ENCODE data around the gene NOG. TPM values are rescaled to one million over a fixed set of nuclear protein-coding genes. Genes with fewer than 3 reads are reported as not detected.

The NOG gene
- polyA plus RNA-seq (2013, experiment 1 of 2), result 92.9 TPM
- 70.2 TPM for polyA plus RNA-seq (2013, experiment 2 of 2)

DNA sequence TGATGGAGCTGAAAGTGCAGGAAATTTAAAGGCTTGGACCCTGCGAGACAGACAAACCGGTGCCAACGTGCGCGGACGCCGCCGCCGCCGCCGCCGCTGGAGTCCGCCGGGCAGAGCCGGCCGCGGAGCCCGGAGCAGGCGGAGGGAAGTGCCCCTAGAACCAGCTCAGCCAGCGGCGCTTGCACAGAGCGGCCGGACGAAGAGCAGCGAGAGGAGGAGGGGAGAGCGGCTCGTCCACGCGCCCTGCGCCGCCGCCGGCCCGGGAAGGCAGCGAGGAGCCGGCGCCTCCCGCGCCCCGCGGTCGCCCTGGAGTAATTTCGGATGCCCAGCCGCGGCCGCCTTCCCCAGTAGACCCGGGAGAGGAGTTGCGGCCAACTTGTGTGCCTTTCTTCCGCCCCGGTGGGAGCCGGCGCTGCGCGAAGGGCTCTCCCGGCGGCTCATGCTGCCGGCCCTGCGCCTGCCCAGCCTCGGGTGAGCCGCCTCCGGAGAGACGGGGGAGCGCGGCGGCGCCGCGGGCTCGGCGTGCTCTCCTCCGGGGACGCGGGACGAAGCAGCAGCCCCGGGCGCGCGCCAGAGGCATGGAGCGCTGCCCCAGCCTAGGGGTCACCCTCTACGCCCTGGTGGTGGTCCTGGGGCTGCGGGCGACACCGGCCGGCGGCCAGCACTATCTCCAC is at the start of gene NOG:
Gene NOG, plus strand, starts transcription at position 54 of the 674 bp plus-strand sequence. Its CDS starts 525 bp downstream, at position 579.
- WGBS, 2 experiments (ENCODE audit: insufficient coverage in 2 of 2), result 1% methylated on average over 50 to 53 of the region's 85 CpGs
- Histone ChIP-seq H3K4me3 (ENCODE audit: extremely low read depth, insufficient read depth, low read length, poor library complexity, severe bottlenecking) (peak within 1 kb of the TSS; percentile 87), H3K9me3 (ENCODE audit: control insufficient read depth, low read length) (no peaks in the 10 kb centered on the region), H3K27ac (ENCODE audit: low read depth, low read length, severe bottlenecking) (peak within 1 kb of the TSS; percentile 94), H3K36me3 (ENCODE audit: control insufficient read depth, insufficient read depth, low read length) (no peaks in the 10 kb centered on the region), H3K4me1 (ENCODE audit: control insufficient read depth, insufficient read depth, low read length, poor library complexity, severe bottlenecking) (peaks cover 11% of the 10 kb centered on the region)

DNA sequence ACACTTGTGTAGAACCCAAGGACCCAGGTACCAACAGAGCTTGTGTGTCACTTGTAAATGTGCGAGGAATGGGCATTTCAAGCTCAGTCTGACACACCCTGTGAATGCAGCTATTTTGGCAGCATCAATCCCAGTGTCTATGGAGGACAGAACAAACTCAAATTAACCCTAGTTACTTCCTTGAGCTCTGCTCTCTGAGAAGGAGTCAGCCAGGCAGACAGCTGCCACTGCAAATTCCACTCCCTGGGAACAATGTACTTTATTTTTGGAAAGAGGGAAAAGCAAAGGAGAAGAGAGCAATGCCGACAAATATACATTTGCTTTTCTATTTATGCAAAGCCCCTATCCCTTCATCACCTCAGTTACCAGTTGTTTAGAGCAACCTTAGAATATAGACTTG is 48.4 kb upstream of the NOG start:
- Histone ChIP-seq H3K36me3 (ENCODE audit: control insufficient read depth, insufficient read depth, low read length) (no peaks in the 10 kb centered on the region), H3K27ac (ENCODE audit: low read depth, low read length, severe bottlenecking) (peak overlapping the region; percentile 24), H3K4me3 (ENCODE audit: extremely low read depth, insufficient read depth, low read length, poor library complexity, severe bottlenecking) (no peak overlapping the region), H3K9me3 (ENCODE audit: control insufficient read depth, low read length) (no peaks in the 10 kb centered on the region), H3K4me1 (ENCODE audit: control insufficient read depth, insufficient read depth, low read length, poor library complexity, severe bottlenecking) (peaks cover 26% of the 10 kb centered on the region)
- WGBS, 2 experiments (ENCODE audit: insufficient coverage in 2 of 2), result 88 to 100% methylated on average over 1 of the region's 2 CpGs

GRCh38 chr17:56545930-56546329 is 47.6 kb upstream of the NOG start:
- Histone ChIP-seq H3K36me3 (ENCODE audit: control insufficient read depth, insufficient read depth, low read length) (no peaks in the 10 kb centered on the region), H3K27ac (ENCODE audit: low read depth, low read length, severe bottlenecking) (no peak overlapping the region), H3K9me3 (ENCODE audit: control insufficient read depth, low read length) (no peaks in the 10 kb centered on the region), H3K4me1 (ENCODE audit: control insufficient read depth, insufficient read depth, low read length, poor library complexity, severe bottlenecking) (peaks cover 26% of the 10 kb centered on the region), H3K4me3 (ENCODE audit: extremely low read depth, insufficient read depth, low read length, poor library complexity, severe bottlenecking) (no peak overlapping the region)

- Histone ChIP-seq H3K9me3 (ENCODE audit: control insufficient read depth, low read length) (peaks cover 4% of the 10 kb centered on the region), H3K4me1 (ENCODE audit: control insufficient read depth, insufficient read depth, low read length, poor library complexity, severe bottlenecking) (peaks cover 10% of the 10 kb centered on the region), H3K4me3 (ENCODE audit: extremely low read depth, insufficient read depth, low read length, poor library complexity, severe bottlenecking) (no peak overlapping the region), H3K36me3 (ENCODE audit: control insufficient read depth, insufficient read depth, low read length) (no peaks in the 10 kb centered on the region), H3K27ac (ENCODE audit: low read depth, low read length, severe bottlenecking) (no peak overlapping the region)
- 91 to 100% methylated on average over 1 to 2 of the region's 4 CpGs for WGBS, 2 experiments (ENCODE audit: insufficient coverage in 2 of 2)
Observed at GRCh38 chr17:56548661-56549060, 44.8 kb upstream of the NOG start.

DNA sequence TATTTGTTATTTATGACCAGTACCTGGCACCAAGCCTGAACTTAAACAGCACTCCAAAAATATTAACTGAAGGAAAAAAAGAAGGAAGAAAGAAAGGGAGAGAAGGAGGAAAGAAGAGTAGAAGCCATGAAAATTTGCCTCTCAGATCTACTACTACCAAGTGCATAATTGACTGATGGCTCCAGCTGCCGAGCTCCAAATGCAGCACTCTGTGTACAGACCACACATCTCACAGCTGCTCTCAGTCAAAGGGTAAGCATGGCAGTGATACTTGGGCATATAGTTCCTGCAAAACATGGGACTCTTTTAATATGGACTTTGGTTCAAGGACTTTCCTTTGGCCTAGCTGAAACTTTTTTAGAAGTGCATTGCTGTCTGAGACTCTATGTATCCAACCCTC is 44.0 kb upstream of the NOG start:
- Histone ChIP-seq H3K4me1 (ENCODE audit: control insufficient read depth, insufficient read depth, low read length, poor library complexity, severe bottlenecking) (peaks cover 8% of the 10 kb centered on the region), H3K36me3 (ENCODE audit: control insufficient read depth, insufficient read depth, low read length) (no peaks in the 10 kb centered on the region), H3K27ac (ENCODE audit: low read depth, low read length, severe bottlenecking) (no peak overlapping the region), H3K9me3 (ENCODE audit: control insufficient read depth, low read length) (peaks cover 4% of the 10 kb centered on the region), H3K4me3 (ENCODE audit: extremely low read depth, insufficient read depth, low read length, poor library complexity, severe bottlenecking) (no peak overlapping the region)
- 86 to 100% methylated on average over 1 of the region's 1 CpG for WGBS, 2 experiments (ENCODE audit: insufficient coverage in 2 of 2)

- Histone ChIP-seq H3K4me1 (ENCODE audit: control insufficient read depth, insufficient read depth, low read length, poor library complexity, severe bottlenecking) (no peaks in the 10 kb centered on the region), H3K9me3 (ENCODE audit: control insufficient read depth, low read length) (no peaks in the 10 kb centered on the region), H3K4me3 (ENCODE audit: extremely low read depth, insufficient read depth, low read length, poor library complexity, severe bottlenecking) (no peak overlapping the region), H3K27ac (ENCODE audit: low read depth, low read length, severe bottlenecking) (no peak overlapping the region), H3K36me3 (ENCODE audit: control insufficient read depth, insufficient read depth, low read length) (no peaks in the 10 kb centered on the region)
- WGBS, 2 experiments (ENCODE audit: insufficient coverage in 2 of 2), result 84 to 97% methylated on average over 7 to 8 of the region's 8 CpGs
Observed at GRCh38 chr17:56557682-56558081, 35.8 kb upstream of the NOG start.

- H3K4me3 ChIP-seq (ENCODE audit: extremely low read depth, insufficient read depth, low read length, poor library complexity, severe bottlenecking), result no peak overlapping the region
- H3K9me3 ChIP-seq (ENCODE audit: control insufficient read depth, low read length), result no peaks in the 10 kb centered on the region
- no peaks in the 10 kb centered on the region for H3K36me3 ChIP-seq (ENCODE audit: control insufficient read depth, insufficient read depth, low read length)
- WGBS, 2 experiments (ENCODE audit: insufficient coverage in 2 of 2), result 94% methylated on average over 4 to 7 of the region's 7 CpGs
- no peaks in the 10 kb centered on the region for H3K4me1 ChIP-seq (ENCODE audit: control insufficient read depth, insufficient read depth, low read length, poor library complexity, severe bottlenecking)
- no peak overlapping the region for H3K27ac ChIP-seq (ENCODE audit: low read depth, low read length, severe bottlenecking)
Observed at GRCh38 chr17:56558088-56558487, 35.4 kb upstream of the NOG start.

DNA sequence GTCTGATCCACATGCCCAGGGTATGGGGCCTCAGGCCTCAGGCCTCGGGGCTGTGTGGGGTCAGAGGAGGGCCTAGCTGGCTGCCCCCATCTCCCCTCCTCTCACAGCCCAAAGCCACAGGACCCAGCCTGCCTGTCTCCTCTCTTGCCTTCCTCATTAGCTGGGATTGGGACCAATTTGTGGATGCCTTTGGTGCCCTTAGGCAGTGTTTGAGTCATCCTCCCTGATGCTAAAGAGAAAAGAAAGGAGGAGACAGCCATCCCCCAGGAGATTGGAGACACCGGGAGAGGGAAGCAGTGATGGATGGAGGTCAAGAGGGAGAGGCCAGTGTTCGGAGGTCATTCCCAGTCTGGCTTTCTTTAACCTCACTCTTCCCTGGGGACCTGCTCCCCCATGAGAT is 23.3 kb upstream of the NOG start:
- Histone ChIP-seq H3K4me3 (ENCODE audit: extremely low read depth, insufficient read depth, low read length, poor library complexity, severe bottlenecking) (no peak overlapping the region), H3K9me3 (ENCODE audit: control insufficient read depth, low read length) (no peaks in the 10 kb centered on the region), H3K4me1 (ENCODE audit: control insufficient read depth, insufficient read depth, low read length, poor library complexity, severe bottlenecking) (no peaks in the 10 kb centered on the region), H3K36me3 (ENCODE audit: control insufficient read depth, insufficient read depth, low read length) (no peaks in the 10 kb centered on the region), H3K27ac (ENCODE audit: low read depth, low read length, severe bottlenecking) (peak overlapping the region; percentile 41)
- 67% methylated on average over 3 of the region's 3 CpGs; no CpG with 5 or more reads in 1 of the 2 experiments for WGBS, 2 experiments (ENCODE audit: insufficient coverage in 2 of 2)

DNA sequence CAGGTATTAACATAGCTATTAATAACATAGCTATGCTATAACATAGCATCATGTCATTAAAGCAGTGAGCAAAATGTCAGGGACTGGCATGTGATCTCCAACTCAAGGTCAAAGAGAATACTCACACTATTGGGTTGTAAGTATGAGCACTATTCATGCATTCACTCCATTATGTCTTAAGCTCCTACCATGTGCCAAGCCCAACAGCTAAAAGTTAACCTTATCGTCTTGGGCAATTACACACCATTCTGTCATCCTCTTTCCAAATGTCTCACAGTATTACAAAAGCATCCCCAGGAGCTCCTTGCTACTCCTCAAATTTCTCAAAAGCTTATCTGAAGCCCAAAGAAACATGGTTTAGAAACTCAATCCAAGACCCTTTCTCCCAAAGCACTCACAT is 22.0 kb upstream of the NOG start:
- H3K4me1 ChIP-seq (ENCODE audit: control insufficient read depth, insufficient read depth, low read length, poor library complexity, severe bottlenecking), result no peaks in the 10 kb centered on the region

DNA sequence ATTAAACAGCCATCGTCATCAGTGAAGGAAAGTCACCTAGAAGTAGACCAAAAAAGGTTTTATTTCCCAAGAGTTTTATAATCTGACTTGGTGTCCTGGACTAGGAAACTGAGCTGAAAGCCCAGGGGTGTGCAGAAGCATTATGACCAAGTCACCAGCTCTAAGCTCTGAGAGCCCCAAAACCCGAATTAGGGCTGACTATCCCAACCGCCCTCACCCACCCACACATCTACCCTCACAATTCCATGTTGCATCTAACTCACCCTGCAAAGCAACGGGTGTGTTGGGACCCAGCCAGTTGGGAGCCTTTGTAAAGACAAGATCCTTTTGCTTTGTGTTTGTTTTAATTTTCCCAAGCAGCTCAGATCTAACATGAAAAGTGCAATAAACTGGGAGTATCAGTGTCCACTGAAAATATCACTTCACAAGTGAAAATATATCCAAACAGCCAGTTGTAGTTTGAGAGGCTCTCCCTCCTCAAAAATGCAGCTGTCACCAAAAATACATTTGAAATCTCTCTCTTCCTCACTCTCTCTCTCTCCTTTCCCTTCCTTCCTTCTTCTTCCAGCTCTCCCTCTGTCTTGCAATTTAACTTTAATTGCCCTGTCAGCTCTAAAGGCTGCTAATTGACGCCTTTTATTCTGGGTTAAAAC is 16.2 kb upstream of the NOG start:
- H3K36me3 ChIP-seq (ENCODE audit: control insufficient read depth, insufficient read depth, low read length), result no peaks in the 10 kb centered on the region
- H3K4me3 ChIP-seq (ENCODE audit: extremely low read depth, insufficient read depth, low read length, poor library complexity, severe bottlenecking), result no peak overlapping the region
- peak overlapping the region; percentile 64 for H3K27ac ChIP-seq (ENCODE audit: low read depth, low read length, severe bottlenecking)
- peaks cover 3% of the 10 kb centered on the region for H3K4me1 ChIP-seq (ENCODE audit: control insufficient read depth, insufficient read depth, low read length, poor library complexity, severe bottlenecking)
- no peaks in the 10 kb centered on the region for H3K9me3 ChIP-seq (ENCODE audit: control insufficient read depth, low read length)
- WGBS, 2 experiments (ENCODE audit: insufficient coverage in 2 of 2), result 55 to 61% methylated on average over 2 of the region's 5 CpGs

More for the DNA sequence above, 22.0 kb upstream of the NOG start:
- Histone ChIP-seq H3K36me3 (ENCODE audit: control insufficient read depth, insufficient read depth, low read length) (no peaks in the 10 kb centered on the region), H3K27ac (ENCODE audit: low read depth, low read length, severe bottlenecking) (no peak overlapping the region), H3K9me3 (ENCODE audit: control insufficient read depth, low read length) (no peaks in the 10 kb centered on the region), H3K4me3 (ENCODE audit: extremely low read depth, insufficient read depth, low read length, poor library complexity, severe bottlenecking) (no peak overlapping the region)
- WGBS, 2 experiments (ENCODE audit: insufficient coverage in 2 of 2), result 89 to 100% methylated on average over 1 of the region's 1 CpG

GRCh38 chr17:56577843-56578204 is 15.7 kb upstream of the NOG start:
- Histone ChIP-seq H3K4me1 (ENCODE audit: control insufficient read depth, insufficient read depth, low read length, poor library complexity, severe bottlenecking) (peaks cover 3% of the 10 kb centered on the region), H3K27ac (ENCODE audit: low read depth, low read length, severe bottlenecking) (peak overlapping the region; percentile 64), H3K9me3 (ENCODE audit: control insufficient read depth, low read length) (no peaks in the 10 kb centered on the region), H3K36me3 (ENCODE audit: control insufficient read depth, insufficient read depth, low read length) (no peaks in the 10 kb centered on the region), H3K4me3 (ENCODE audit: extremely low read depth, insufficient read depth, low read length, poor library complexity, severe bottlenecking) (no peak overlapping the region)
- WGBS, 2 experiments (ENCODE audit: insufficient coverage in 2 of 2), result 55% methylated on average over 7 of the region's 15 CpGs; no CpG with 5 or more reads in 1 of the 2 experiments
